Measurements from ENCODE around the gene ALLC. TPM values are rescaled to one million over a fixed set of nuclear protein-coding genes. Genes with fewer than 3 reads are reported as not detected.

Gene ALLC
- total and polyA plus RNA-seq, 2 experiments from 2014 or later = not detected

DNA sequence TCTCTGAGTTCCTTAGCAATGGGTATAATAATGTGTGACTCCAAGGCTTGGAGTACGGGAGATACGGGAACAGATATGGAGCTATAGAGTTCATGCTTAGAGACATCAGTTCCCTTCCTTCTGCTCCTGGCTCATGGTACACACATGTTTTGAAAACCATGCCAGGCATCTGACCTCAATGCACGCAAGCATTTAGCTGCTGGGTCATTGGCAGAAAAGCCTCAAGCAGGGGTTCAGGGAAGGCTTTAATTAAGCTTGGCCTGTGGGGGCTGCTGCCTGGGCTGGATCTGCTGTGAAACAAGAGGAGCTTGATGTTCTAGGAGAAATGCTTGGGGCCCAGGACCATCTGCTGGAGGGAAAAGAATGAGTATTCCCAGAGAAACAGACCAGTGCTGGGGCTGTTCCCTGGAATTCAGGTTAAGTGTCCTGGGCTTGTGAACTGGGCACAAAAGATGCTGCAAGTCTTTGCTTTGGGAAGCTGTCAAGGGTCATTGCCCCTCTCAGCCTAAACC lies 3.2 kb downstream of the ALLC start:
- no peaks in the 10 kb centered on the region for H3K36me3 ChIP-seq
- H3K4me3 ChIP-seq = no peak overlapping the region
- peaks cover 21% of the 10 kb centered on the region for H3K4me1 ChIP-seq (ENCODE audit: low read depth)
- H3K27me3 ChIP-seq = no peaks in the 10 kb centered on the region
- no peaks in the 10 kb centered on the region for H3K9me3 ChIP-seq (ENCODE audit: low read depth)
- no peak for DNase-seq (ENCODE audit: low read depth in 1 of 2, low spot score in 1 of 2)
- TF ChIP-seq, protein P1, sequence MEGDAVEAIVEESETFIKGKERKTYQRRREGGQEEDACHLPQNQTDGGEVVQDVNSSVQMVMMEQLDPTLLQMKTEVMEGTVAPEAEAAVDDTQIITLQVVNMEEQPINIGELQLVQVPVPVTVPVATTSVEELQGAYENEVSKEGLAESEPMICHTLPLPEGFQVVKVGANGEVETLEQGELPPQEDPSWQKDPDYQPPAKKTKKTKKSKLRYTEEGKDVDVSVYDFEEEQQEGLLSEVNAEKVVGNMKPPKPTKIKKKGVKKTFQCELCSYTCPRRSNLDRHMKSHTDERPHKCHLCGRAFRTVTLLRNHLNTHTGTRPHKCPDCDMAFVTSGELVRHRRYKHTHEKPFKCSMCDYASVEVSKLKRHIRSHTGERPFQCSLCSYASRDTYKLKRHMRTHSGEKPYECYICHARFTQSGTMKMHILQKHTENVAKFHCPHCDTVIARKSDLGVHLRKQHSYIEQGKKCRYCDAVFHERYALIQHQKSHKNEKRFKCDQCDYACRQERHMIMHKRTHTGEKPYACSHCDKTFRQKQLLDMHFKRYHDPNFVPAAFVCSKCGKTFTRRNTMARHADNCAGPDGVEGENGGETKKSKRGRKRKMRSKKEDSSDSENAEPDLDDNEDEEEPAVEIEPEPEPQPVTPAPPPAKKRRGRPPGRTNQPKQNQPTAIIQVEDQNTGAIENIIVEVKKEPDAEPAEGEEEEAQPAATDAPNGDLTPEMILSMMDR (IDR thresholded peaks at IDR 0.05; ENCODE audit: low read depth, low read length) = no peak
- no peak overlapping the region for H3K27ac ChIP-seq

DNA sequence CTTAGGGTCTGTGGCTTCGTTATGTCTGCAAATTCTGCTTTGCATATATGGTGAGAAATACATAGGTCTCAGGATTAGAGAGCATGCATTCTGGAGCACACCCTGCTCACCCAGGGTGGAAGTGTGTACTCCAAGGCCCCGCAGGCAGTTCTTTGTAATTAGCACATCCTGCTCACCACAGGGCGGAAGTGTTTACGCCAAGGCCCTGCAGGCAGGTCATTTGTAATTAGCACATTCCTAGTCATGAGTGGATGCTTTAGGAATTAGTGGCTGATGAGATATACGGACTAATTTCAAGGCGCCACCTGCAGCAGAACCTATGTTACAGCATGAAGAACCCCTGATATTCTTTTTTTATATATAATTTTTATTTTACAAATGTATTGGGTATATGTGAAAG lies 4.2 kb downstream of the ALLC start:
- H3K4me3 ChIP-seq = no peak overlapping the region
- H3K4me1 ChIP-seq (ENCODE audit: low read depth) = peaks cover 21% of the 10 kb centered on the region
- no peak for DNase-seq (ENCODE audit: low read depth in 1 of 2, low spot score in 1 of 2)
- no peaks in the 10 kb centered on the region for H3K9me3 ChIP-seq (ENCODE audit: low read depth)
- H3K27ac ChIP-seq = no peak overlapping the region
- TF ChIP-seq, protein P1 (IDR thresholded peaks at IDR 0.05; ENCODE audit: low read depth, low read length) = no peak
- no peaks in the 10 kb centered on the region for H3K36me3 ChIP-seq
- H3K27me3 ChIP-seq = no peaks in the 10 kb centered on the region

DNA sequence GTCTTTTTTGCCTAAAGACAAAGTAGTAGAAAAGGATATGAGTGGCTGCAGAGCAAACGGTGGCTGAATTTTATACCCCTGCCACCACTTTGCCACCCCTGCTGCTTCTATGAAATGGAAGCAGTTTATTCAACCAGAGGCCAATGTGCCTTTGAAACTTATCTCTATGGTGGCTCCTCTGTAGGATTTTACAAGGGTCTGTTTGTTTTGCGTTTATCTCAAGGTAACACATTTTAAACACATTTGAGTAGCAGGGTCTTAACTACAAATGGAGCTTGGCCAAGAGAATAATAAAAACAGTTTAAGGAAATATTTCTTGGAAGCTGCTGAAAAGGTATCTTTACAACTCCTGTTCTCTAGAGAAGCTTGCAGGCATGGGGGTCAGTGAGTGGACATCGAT lies 6.1 kb downstream of the ALLC start:
- Histone ChIP-seq H3K36me3 (no peaks in the 10 kb centered on the region), H3K27me3 (no peaks in the 10 kb centered on the region), H3K4me1 (ENCODE audit: low read depth) (peaks cover 5% of the 10 kb centered on the region), H3K4me3 (no peak overlapping the region), H3K9me3 (ENCODE audit: low read depth) (no peaks in the 10 kb centered on the region), H3K27ac (no peak overlapping the region)
- DNase-seq (ENCODE audit: low read depth in 1 of 2, low spot score in 1 of 2) = no peak
- TF ChIP-seq, protein P1 (IDR thresholded peaks at IDR 0.05; ENCODE audit: low read depth, low read length) = no peak

DNA sequence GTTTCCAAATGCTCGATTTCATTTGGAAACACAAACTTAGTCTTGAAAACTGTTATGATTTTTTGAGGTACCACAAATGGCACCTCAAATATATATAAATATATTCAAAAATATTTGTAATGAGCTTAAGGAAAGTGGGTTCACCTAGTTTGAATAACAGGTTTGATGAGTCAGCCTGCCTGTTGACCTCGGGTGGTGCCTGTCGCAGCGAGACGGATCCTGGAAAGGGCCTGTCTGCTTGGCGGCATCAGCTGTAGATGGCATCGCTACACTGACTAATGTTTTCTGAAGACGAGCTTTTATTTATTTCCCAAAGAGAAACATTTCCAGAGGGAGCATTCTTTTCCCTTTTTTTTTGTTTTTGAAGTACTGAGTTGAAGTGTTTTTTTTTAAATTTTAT lies 6.9 kb downstream of the ALLC start:
- no peak for DNase-seq (ENCODE audit: low read depth in 1 of 2, low spot score in 1 of 2)

DNA sequence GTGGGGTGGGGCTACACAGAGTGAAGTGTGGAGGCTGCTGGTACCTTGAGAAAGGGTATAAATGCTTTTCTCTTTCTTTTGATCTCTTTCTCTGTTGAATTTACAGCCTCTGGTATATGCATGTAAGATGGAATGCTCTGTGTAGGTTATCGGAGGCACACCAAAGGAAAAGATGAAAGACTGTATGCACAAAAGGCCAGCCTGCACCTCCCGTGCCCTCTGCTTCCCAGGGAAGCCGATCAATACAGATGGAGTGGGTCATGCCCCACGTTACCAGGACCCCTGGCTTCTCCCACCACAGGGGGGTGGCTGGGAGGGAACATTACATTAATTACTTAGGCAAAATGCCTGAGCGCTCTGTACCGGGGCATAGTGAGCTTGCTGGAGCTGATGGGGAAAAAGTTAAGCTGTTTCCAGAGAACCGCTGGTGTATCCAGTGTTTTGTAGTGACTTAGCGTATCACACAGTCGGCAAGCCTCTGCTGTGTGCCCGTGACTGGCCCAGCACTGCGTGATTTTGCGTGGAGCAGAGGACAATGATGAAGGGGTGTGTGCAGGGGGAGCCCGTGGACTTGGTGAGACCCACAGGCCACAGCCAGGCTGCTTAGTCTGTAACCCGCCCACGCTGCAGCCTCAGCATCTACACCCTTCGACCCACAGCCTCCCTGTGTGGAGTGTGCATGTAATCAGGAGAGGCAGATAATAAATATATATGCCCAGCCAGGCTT lies 8.0 kb downstream of the ALLC start:
- H3K27ac ChIP-seq = no peak overlapping the region
- no peaks in the 10 kb centered on the region for H3K9me3 ChIP-seq (ENCODE audit: low read depth)
- no peaks in the 10 kb centered on the region for H3K27me3 ChIP-seq
- no peaks in the 10 kb centered on the region for H3K36me3 ChIP-seq
- TF ChIP-seq, protein P1 (IDR thresholded peaks at IDR 0.05; ENCODE audit: low read depth, low read length) = no peak
- no peak for DNase-seq (ENCODE audit: low read depth in 1 of 2, low spot score in 1 of 2)
- no peak overlapping the region for H3K4me3 ChIP-seq
- no peaks in the 10 kb centered on the region for H3K4me1 ChIP-seq (ENCODE audit: low read depth)

More for the DNA sequence above, 6.9 kb downstream of the ALLC start:
- TF ChIP-seq, protein P1 (IDR thresholded peaks at IDR 0.05; ENCODE audit: low read depth, low read length) = no peak
- H3K27me3 ChIP-seq = no peaks in the 10 kb centered on the region
- H3K4me1 ChIP-seq (ENCODE audit: low read depth) = no peaks in the 10 kb centered on the region
- no peak overlapping the region for H3K4me3 ChIP-seq
- H3K9me3 ChIP-seq (ENCODE audit: low read depth) = no peaks in the 10 kb centered on the region
- H3K36me3 ChIP-seq = no peaks in the 10 kb centered on the region
- no peak overlapping the region for H3K27ac ChIP-seq

Measured in cardiac muscle cell (in vitro differentiated cells and primary cell).